Measurements from ENCODE around the gene CFAP61. TPM values are rescaled to one million over a fixed set of nuclear protein-coding genes. Genes with fewer than 3 reads are reported as not detected.

CFAP61 gene
- total and polyA plus RNA-seq, 7 experiments from 2014 or later, result not detected

DNA sequence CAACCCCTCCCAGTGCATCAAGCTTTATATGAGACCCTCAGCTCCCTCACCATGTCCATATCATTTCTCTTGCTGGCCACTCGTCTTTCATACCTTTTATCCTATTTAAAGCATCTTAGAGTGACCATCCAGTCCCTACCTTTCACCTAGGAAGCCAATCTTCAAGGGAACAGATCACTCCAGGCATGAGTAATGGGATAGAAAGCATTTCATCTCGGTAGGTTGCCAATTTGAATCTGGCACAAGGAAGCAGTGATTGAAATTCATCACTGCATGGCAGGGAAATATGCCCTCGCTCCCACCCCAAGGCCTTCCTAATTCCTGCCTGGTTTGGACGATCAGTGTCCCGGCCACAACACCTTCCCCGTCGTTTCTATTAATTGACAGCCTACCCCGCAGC, 150.4 kb downstream of the CFAP61 start:
- DNase-seq, result no peak
- no peak overlapping the region for H3K27ac ChIP-seq (ENCODE audit: low read depth, low read length)
- no peak overlapping the region for H3K27ac Mint-ChIP-seq
- H3K4me1 Mint-ChIP-seq, result peaks cover 0 to 5% (median 0%) of the 10 kb centered on the region in 7 donors
- no peak for ATAC-seq
- ChIA-PET CTCF (no interaction called here), POLR2A (no interaction called here)
- no peak overlapping the region for H3K4me3 ChIP-seq (ENCODE audit: low read length)
- H3K27me3 ChIP-seq (ENCODE audit: control insufficient read depth in 2 of 2, insufficient read depth in 2 of 2, low read length in 2 of 2), result no peaks in the 10 kb centered on the region
- H3K4me1 ChIP-seq (ENCODE audit: control insufficient read depth in 2 of 2, insufficient read depth in 2 of 2, low read length in 2 of 2), result no peaks in the 10 kb centered on the region
- H3K4me3 Mint-ChIP-seq, result no peak overlapping the region
- H3K27me3 Mint-ChIP-seq, result peaks cover 14 to 41% (median 16%) of the 10 kb centered on the region in 5 donors
- no peaks in the 10 kb centered on the region for H3K36me3 Mint-ChIP-seq
- no peaks in the 10 kb centered on the region for H3K36me3 ChIP-seq (ENCODE audit: control insufficient read depth in 2 of 3, insufficient read depth in 3 of 3, low read length in 3 of 3)
- H3K9me3 Mint-ChIP-seq, result peaks cover 0 to 7% (median 0%) of the 10 kb centered on the region in 11 donors
- no peaks in the 10 kb centered on the region for H3K9me3 ChIP-seq (ENCODE audit: control insufficient read depth in 2 of 3, low read length in 3 of 3)
- intact Hi-C loops (cut with micrococcal nuclease), result no loop called here

- POLR2A ChIA-PET, result no interaction called here
- no peak overlapping the region for H3K27ac Mint-ChIP-seq
Observed at GRCh38 chr20:20203784-20204183, 151.5 kb downstream of the CFAP61 start.

GRCh38 chr20:20204256-20204655, 151.9 kb downstream of the CFAP61 start:
- Histone ChIP-seq H3K27ac (ENCODE audit: low read depth, low read length) (no peak overlapping the region), H3K9me3 (ENCODE audit: control insufficient read depth in 2 of 3, low read length in 3 of 3) (no peaks in the 10 kb centered on the region), H3K4me1 (ENCODE audit: control insufficient read depth in 2 of 2, insufficient read depth in 2 of 2, low read length in 2 of 2) (no peaks in the 10 kb centered on the region), H3K27me3 (ENCODE audit: control insufficient read depth in 2 of 2, insufficient read depth in 2 of 2, low read length in 2 of 2) (no peaks in the 10 kb centered on the region), H3K4me3 (ENCODE audit: low read length) (no peak overlapping the region), H3K36me3 (ENCODE audit: control insufficient read depth in 2 of 3, insufficient read depth in 3 of 3, low read length in 3 of 3) (no peaks in the 10 kb centered on the region)
- Mint-ChIP-seq H3K9me3 (peaks cover 0 to 7% (median 0%) of the 10 kb centered on the region in 11 donors), H3K27ac (no peak overlapping the region), H3K27me3 (peaks cover 12 to 38% (median 21%) of the 10 kb centered on the region in 5 donors), H3K4me1 (peaks cover 0 to 8% (median 0%) of the 10 kb centered on the region in 7 donors), H3K4me3 (no peak overlapping the region), H3K36me3 (no peaks in the 10 kb centered on the region)
- ATAC-seq (no peak), DNase-seq (no peak)
- POLR2A ChIA-PET, result no interaction called here
- intact Hi-C loops (cut with micrococcal nuclease), result no loop called here
- CTCF ChIA-PET, result no interaction called here

More at GRCh38 chr20:20203784-20204183, 151.5 kb downstream of the CFAP61 start:
- Mint-ChIP-seq H3K4me1 (peaks cover 0 to 8% (median 0%) of the 10 kb centered on the region in 7 donors), H3K9me3 (peaks cover 0 to 7% (median 0%) of the 10 kb centered on the region in 11 donors), H3K4me3 (no peak overlapping the region), H3K36me3 (no peaks in the 10 kb centered on the region), H3K27me3 (peaks cover 12 to 41% (median 21%) of the 10 kb centered on the region in 5 donors)
- ATAC-seq, result no peak
- Histone ChIP-seq H3K4me3 (ENCODE audit: low read length) (no peak overlapping the region), H3K36me3 (ENCODE audit: control insufficient read depth in 2 of 3, insufficient read depth in 3 of 3, low read length in 3 of 3) (no peaks in the 10 kb centered on the region), H3K4me1 (ENCODE audit: control insufficient read depth in 2 of 2, insufficient read depth in 2 of 2, low read length in 2 of 2) (no peaks in the 10 kb centered on the region), H3K27ac (ENCODE audit: low read depth, low read length) (no peak overlapping the region), H3K9me3 (ENCODE audit: control insufficient read depth in 2 of 3, low read length in 3 of 3) (no peaks in the 10 kb centered on the region), H3K27me3 (ENCODE audit: control insufficient read depth in 2 of 2, insufficient read depth in 2 of 2, low read length in 2 of 2) (no peaks in the 10 kb centered on the region)
- CTCF ChIA-PET, result no interaction called here
- intact Hi-C loops (cut with micrococcal nuclease), result no loop called here
- DNase-seq, result no peak

- ChIA-PET POLR2A (no interaction called here), CTCF (no interaction called here)
- H3K4me3 ChIP-seq (ENCODE audit: low read length), result no peak overlapping the region
- ATAC-seq, result no peak
- H3K4me1 Mint-ChIP-seq, result peaks cover 0 to 8% (median 0%) of the 10 kb centered on the region in 7 donors
- H3K27ac ChIP-seq (ENCODE audit: low read depth, low read length), result no peak overlapping the region
- no peak for DNase-seq
- no peaks in the 10 kb centered on the region for H3K4me1 ChIP-seq (ENCODE audit: control insufficient read depth in 2 of 2, insufficient read depth in 2 of 2, low read length in 2 of 2)
- H3K27ac Mint-ChIP-seq, result no peak overlapping the region
- no peaks in the 10 kb centered on the region for H3K36me3 ChIP-seq (ENCODE audit: control insufficient read depth in 2 of 3, insufficient read depth in 3 of 3, low read length in 3 of 3)
- intact Hi-C loops (cut with micrococcal nuclease), result no loop called here
- no peaks in the 10 kb centered on the region for H3K36me3 Mint-ChIP-seq
- no peaks in the 10 kb centered on the region for H3K9me3 ChIP-seq (ENCODE audit: control insufficient read depth in 2 of 3, low read length in 3 of 3)
- H3K27me3 Mint-ChIP-seq, result peaks cover 9 to 32% (median 23%) of the 10 kb centered on the region in 5 donors
- no peaks in the 10 kb centered on the region for H3K27me3 ChIP-seq (ENCODE audit: control insufficient read depth in 2 of 2, insufficient read depth in 2 of 2, low read length in 2 of 2)
- H3K9me3 Mint-ChIP-seq, result peaks cover 0 to 7% (median 0%) of the 10 kb centered on the region in 11 donors
- H3K4me3 Mint-ChIP-seq, result no peak overlapping the region
Observed at GRCh38 chr20:20205141-20205861, 153.0 kb downstream of the CFAP61 start.

- no peaks in the 10 kb centered on the region for H3K4me1 ChIP-seq (ENCODE audit: control insufficient read depth in 2 of 2, insufficient read depth in 2 of 2, low read length in 2 of 2)
- POLR2A ChIA-PET, result no interaction called here
- peaks cover 0 to 7% (median 0%) of the 10 kb centered on the region in 11 donors for H3K9me3 Mint-ChIP-seq
- CTCF ChIA-PET, result no interaction called here
- no peak overlapping the region for H3K4me3 Mint-ChIP-seq
- no peaks in the 10 kb centered on the region for H3K9me3 ChIP-seq (ENCODE audit: control insufficient read depth in 2 of 3, low read length in 3 of 3)
- H3K4me1 Mint-ChIP-seq, result peaks cover 0 to 8% (median 0%) of the 10 kb centered on the region in 7 donors
- H3K27ac ChIP-seq (ENCODE audit: low read depth, low read length), result no peak overlapping the region
- DNase-seq (no peak), ATAC-seq (no peak)
- no peaks in the 10 kb centered on the region for H3K36me3 ChIP-seq (ENCODE audit: control insufficient read depth in 2 of 3, insufficient read depth in 3 of 3, low read length in 3 of 3)
- intact Hi-C loops (cut with micrococcal nuclease), result no loop called here
- H3K4me3 ChIP-seq (ENCODE audit: low read length), result no peak overlapping the region
- H3K27me3 ChIP-seq (ENCODE audit: control insufficient read depth in 2 of 2, insufficient read depth in 2 of 2, low read length in 2 of 2), result no peaks in the 10 kb centered on the region
- H3K27me3 Mint-ChIP-seq, result peaks cover 9 to 32% (median 23%) of the 10 kb centered on the region in 5 donors
- no peak overlapping the region for H3K27ac Mint-ChIP-seq
- no peaks in the 10 kb centered on the region for H3K36me3 Mint-ChIP-seq
Observed at GRCh38 chr20:20205862-20206236, 153.5 kb downstream of the CFAP61 start.

DNA sequence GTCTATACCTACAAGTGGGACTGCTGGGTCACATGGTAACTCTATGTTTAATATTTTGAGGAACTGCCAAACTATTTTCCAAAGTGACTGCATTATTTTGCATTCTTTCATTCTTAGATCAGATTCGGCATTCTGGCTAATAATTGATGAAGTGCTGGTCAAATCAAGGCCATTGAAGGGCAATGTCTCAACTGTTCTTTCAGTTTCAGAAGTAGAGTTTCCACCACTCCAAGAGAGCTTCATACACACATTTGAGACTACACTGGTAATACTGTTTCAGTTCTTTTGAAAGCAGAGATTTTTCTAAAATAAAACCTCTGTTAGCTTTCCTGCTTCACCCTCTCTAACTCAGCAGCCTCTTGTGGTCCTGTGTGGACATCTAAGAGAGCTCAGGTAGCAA, 154.5 kb downstream of the CFAP61 start:
- no peak overlapping the region for H3K27ac Mint-ChIP-seq

DNA sequence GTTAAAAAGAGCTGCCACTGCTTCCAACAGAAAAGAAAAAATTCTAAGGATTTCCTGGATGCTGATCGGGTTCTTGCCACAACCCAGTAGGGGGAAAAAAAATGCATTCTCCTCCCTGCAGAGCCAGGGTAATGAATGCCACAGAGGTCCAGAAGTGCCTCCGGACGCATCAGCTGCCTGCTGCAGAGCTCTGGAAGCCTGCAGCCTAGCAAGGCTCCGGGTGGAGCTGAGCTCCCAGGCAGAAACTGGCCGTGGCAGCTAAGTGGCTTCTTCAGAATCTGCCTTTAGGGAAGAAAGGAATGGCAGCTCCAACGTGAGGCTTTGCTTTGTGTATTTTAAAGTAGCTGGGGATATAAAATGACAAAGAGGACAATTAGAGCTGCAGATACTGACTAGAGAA, 155.0 kb downstream of the CFAP61 start:
- peaks cover 11 to 32% (median 27%) of the 10 kb centered on the region in 5 donors for H3K27me3 Mint-ChIP-seq
- no peak overlapping the region for H3K27ac Mint-ChIP-seq
- ChIA-PET POLR2A (no interaction called here), CTCF (no interaction called here)
- H3K9me3 Mint-ChIP-seq, result peaks cover 0 to 7% (median 0%) of the 10 kb centered on the region in 11 donors
- Histone ChIP-seq H3K27me3 (ENCODE audit: control insufficient read depth in 2 of 2, insufficient read depth in 2 of 2, low read length in 2 of 2) (no peaks in the 10 kb centered on the region), H3K27ac (ENCODE audit: low read depth, low read length) (no peak overlapping the region), H3K36me3 (ENCODE audit: control insufficient read depth in 2 of 3, insufficient read depth in 3 of 3, low read length in 3 of 3) (no peaks in the 10 kb centered on the region), H3K4me1 (ENCODE audit: control insufficient read depth in 2 of 2, insufficient read depth in 2 of 2, low read length in 2 of 2) (no peaks in the 10 kb centered on the region), H3K4me3 (ENCODE audit: low read length) (no peak overlapping the region), H3K9me3 (ENCODE audit: control insufficient read depth in 2 of 3, low read length in 3 of 3) (no peaks in the 10 kb centered on the region)
- intact Hi-C loops (cut with micrococcal nuclease), result no loop called here
- DNase-seq (no peak), ATAC-seq (no peak)
- no peaks in the 10 kb centered on the region for H3K36me3 Mint-ChIP-seq
- no peak overlapping the region for H3K4me3 Mint-ChIP-seq
- peaks cover 0 to 8% (median 0%) of the 10 kb centered on the region in 7 donors for H3K4me1 Mint-ChIP-seq

More for the DNA sequence above, 154.5 kb downstream of the CFAP61 start:
- POLR2A ChIA-PET, result no interaction called here
- Mint-ChIP-seq H3K27me3 (peaks cover 11 to 32% (median 23%) of the 10 kb centered on the region in 5 donors), H3K36me3 (no peaks in the 10 kb centered on the region), H3K4me1 (peaks cover 0 to 8% (median 0%) of the 10 kb centered on the region in 7 donors), H3K4me3 (no peak overlapping the region), H3K9me3 (peaks cover 0 to 7% (median 0%) of the 10 kb centered on the region in 11 donors)
- no peaks in the 10 kb centered on the region for H3K36me3 ChIP-seq (ENCODE audit: control insufficient read depth in 2 of 3, insufficient read depth in 3 of 3, low read length in 3 of 3)
- H3K27me3 ChIP-seq (ENCODE audit: control insufficient read depth in 2 of 2, insufficient read depth in 2 of 2, low read length in 2 of 2), result no peaks in the 10 kb centered on the region
- CTCF ChIA-PET, result no interaction called here
- no peak for ATAC-seq
- H3K9me3 ChIP-seq (ENCODE audit: control insufficient read depth in 2 of 3, low read length in 3 of 3), result no peaks in the 10 kb centered on the region
- no peaks in the 10 kb centered on the region for H3K4me1 ChIP-seq (ENCODE audit: control insufficient read depth in 2 of 2, insufficient read depth in 2 of 2, low read length in 2 of 2)
- DNase-seq, result no peak
- no peak overlapping the region for H3K27ac ChIP-seq (ENCODE audit: low read depth, low read length)
- H3K4me3 ChIP-seq (ENCODE audit: low read length), result no peak overlapping the region
- intact Hi-C loops (cut with micrococcal nuclease), result no loop called here

All from naive thymus-derived CD4-positive, alpha-beta T cell (primary cell).